B cell (primary cell): ENCODE results near the gene CNGA1. TPM values are rescaled to one million over a fixed set of nuclear protein-coding genes. Genes with fewer than 3 reads are reported as not detected.
A peak's percentile ranks its signal among the peaks of the same experiment; 100 is the strongest.
"Not testable (repeated sequence)": the region's sequence is repeated elsewhere in the genome, so short reads cannot be mapped to it uniquely, and the experiment has no call there.

Source experiments
- ATAC-seq: fragments of 200-7000 bp; cut with Tn5 transposase; one replicate; pipeline ENCODE4 v1.10.0; 2021; ENCODE audit warnings: low read depth, mild to moderate bottlenecking, moderate number of reproducible peaks, moderate library complexity
- CTCF ChIA-PET: fragments of 350-600 bp; sonication (Branson Sonifier 250); formaldehyde crosslinking; loops from one replicate; lab custom pipeline; 2021; ENCODE audit warnings: antibody characterized with exemption, inconsistent platforms; lab: Charles Lee
- POLR2A ChIA-PET: fragments of 350-600 bp; sonication (Branson Sonifier 250); formaldehyde crosslinking; loops from one replicate; lab custom pipeline; 2021; ENCODE audit warnings: antibody characterized with exemption; lab: Charles Lee
- DNase-seq: peaks from one replicate; pipeline ENCODE4 v3.0.0; 2013
- H2AFZ ChIP-seq: 2 replicates; pipeline ENCODE4 v1.6.1; 2012; ENCODE audit warnings: mild to moderate bottlenecking, low read depth, low read length; ENCODE audit not compliant: insufficient read depth, poor library complexity, severe bottlenecking
- H3K27ac ChIP-seq, 2 donors: 1 replicate in 1 of 2; 2 replicates in 1 of 2; pipeline ENCODE4 v1.5.1; 2012 to 2013; ENCODE audit warnings: low read length in 2 of 2, mild to moderate bottlenecking in 2 of 2, moderate library complexity in 1 of 2
- H3K27me3 ChIP-seq, 4 experiments: fragments of 200-600 bp in 1 of 4; sonication (generic) in 1 of 4; replicated peaks in 1 of 4; 1 replicate in 2 of 4; 2 replicates in 2 of 4; pipeline versions ENCODE4 v1.6.1 to v1.7.0; 2013 to 2016; ENCODE audit warnings: low read length in 3 of 4, mild to moderate bottlenecking in 2 of 4, mixed read lengths in 1 of 4, moderate library complexity in 1 of 4; ENCODE audit not compliant: insufficient read depth in 4 of 4, control insufficient read depth in 3 of 4; ENCODE audit errors: control extremely low read depth in 1 of 4
- H3K36me3 ChIP-seq, 2 experiments: replicated peaks in 1 of 2; 1 replicate in 1 of 2; 2 replicates in 1 of 2; pipeline versions ENCODE4 v1.6.1 to v1.7.1; 2013; ENCODE audit warnings: low read length in 1 of 2; ENCODE audit not compliant: insufficient read depth in 2 of 2, control insufficient read depth in 1 of 2; ENCODE audit errors: control extremely low read depth in 1 of 2, extremely low read depth in 1 of 2
- H3K4me1 ChIP-seq, 2 donors: fragments of 200-600 bp in 1 of 2; sonication (generic) in 1 of 2; 1 replicate in 1 of 2; 2 replicates in 1 of 2; pipeline versions ENCODE4 v1.5.1 to v1.6.1; 2013 to 2017; ENCODE audit warnings: low read length in 2 of 2; ENCODE audit not compliant: control insufficient read depth in 2 of 2, insufficient read depth in 2 of 2
- H3K4me2 ChIP-seq: replicated peaks from 2 replicates; pipeline ENCODE3; 2012; ENCODE audit warnings: mild to moderate bottlenecking, low read depth, low read length; ENCODE audit not compliant: poor library complexity, severe bottlenecking
- H3K4me3 ChIP-seq, 5 experiments: fragments of 200-600 bp in 1 of 5; sonication (generic) in 1 of 5; 1 replicate in 3 of 5; 2 replicates in 2 of 5; pipeline versions ENCODE4 v1.5.1 to v1.7.0; 2011 to 2016; ENCODE audit warnings: low read length in 4 of 5, mild to moderate bottlenecking in 4 of 5, low read depth in 2 of 5, control low read depth in 1 of 5, moderate library complexity in 1 of 5; ENCODE audit not compliant: insufficient read depth in 1 of 5; ENCODE audit errors: control extremely low read depth in 1 of 5, extremely low read depth in 1 of 5
- H3K79me2 ChIP-seq: fragments of 200-600 bp; sonication (generic); one replicate; pipeline ENCODE4 v1.6.0; 2016; ENCODE audit warnings: low read length; ENCODE audit not compliant: control insufficient read depth, insufficient read depth
- H3K9ac ChIP-seq: fragments of 200-600 bp; sonication (generic); 2 replicates; pipeline ENCODE4 v1.6.1; 2017; ENCODE audit warnings: mild to moderate bottlenecking, low read length, moderate library complexity
- H3K9me3 ChIP-seq, 3 donors: one replicate each; pipeline versions ENCODE4 v1.6.1 to v1.7.1; 2013; ENCODE audit warnings: low read length in 2 of 3; ENCODE audit not compliant: control insufficient read depth in 2 of 3, insufficient read depth in 1 of 3; ENCODE audit errors: control extremely low read depth in 1 of 3
- H4K20me1 ChIP-seq: 2 replicates; pipeline ENCODE4 v1.6.0; 2012; ENCODE audit warnings: mild to moderate bottlenecking, low read length; ENCODE audit not compliant: insufficient read depth, control insufficient read depth, poor library complexity, severe bottlenecking
- H3K27ac Mint-ChIP-seq: one replicate; pipeline ENCODE4 v1.8.0; 2021; ENCODE audit warnings: mixed read lengths
- H3K27me3 Mint-ChIP-seq: one replicate; pipeline ENCODE4 v1.8.0; 2021; ENCODE audit warnings: mixed read lengths
- H3K4me1 Mint-ChIP-seq: one replicate; pipeline ENCODE4 v1.8.0; 2021; ENCODE audit warnings: mixed read lengths
- H3K4me3 Mint-ChIP-seq: one replicate; pipeline ENCODE4 v1.8.0; 2021; ENCODE audit warnings: mixed read lengths
- H3K9me3 Mint-ChIP-seq: one replicate; pipeline ENCODE4 v1.8.0; 2022; ENCODE audit warnings: mixed read lengths; ENCODE audit not compliant: insufficient read depth
- CTCF ChIP-seq: fragments of 200-600 bp; IDR thresholded peaks from one replicate; pipeline ENCODE4 v1.8.0; 2022; ENCODE audit warnings: antibody characterized with exemption, mild to moderate bottlenecking
- EZH2 ChIP-seq: IDR thresholded peaks from 2 replicates; pipeline ENCODE4 v1.6.1; 2012; ENCODE audit warnings: borderline replicate concordance, low read depth, mild to moderate bottlenecking, moderate library complexity, low read length; ENCODE audit not compliant: insufficient read depth, poor library complexity, severe bottlenecking
- WGBS: methylation state at CpG from one replicate; pipeline ENCODE4 v1.1.5; 2013; ENCODE audit warnings: missing lambda C conversion rate; ENCODE audit not compliant: insufficient coverage; 5-methylcytosine and 5-hydroxymethylcytosine counted together
- intact Hi-C: fragments of 100-400 bp; cut with micrococcal nuclease; formaldehyde crosslinking; loops from one replicate; pipeline ENCODE4 v1.10.0; 2022
- polyA plus RNA-seq: library from polyadenylated mRNA; depleted of rRNA; stranded (reverse); fragments of >200 nt; gene quantifications from 2 replicates; pipeline ENCODE4 v1.2.3, GENCODE V29; 2012
- total RNA-seq, 2 donors: library from RNA; stranded (reverse); fragments of 120-200 nt in 1 of 2; gene quantifications; 1 replicate in 1 of 2; 2 replicates in 1 of 2; pipeline versions ENCODE4 v1.2.3 to v1.2.4, GENCODE V29; 2013 to 2022

The CNGA1 gene
- total and polyA plus RNA-seq, 2 donors (not counting 1 experiment from before 2014, with no cell fraction given), result not detected

DNA sequence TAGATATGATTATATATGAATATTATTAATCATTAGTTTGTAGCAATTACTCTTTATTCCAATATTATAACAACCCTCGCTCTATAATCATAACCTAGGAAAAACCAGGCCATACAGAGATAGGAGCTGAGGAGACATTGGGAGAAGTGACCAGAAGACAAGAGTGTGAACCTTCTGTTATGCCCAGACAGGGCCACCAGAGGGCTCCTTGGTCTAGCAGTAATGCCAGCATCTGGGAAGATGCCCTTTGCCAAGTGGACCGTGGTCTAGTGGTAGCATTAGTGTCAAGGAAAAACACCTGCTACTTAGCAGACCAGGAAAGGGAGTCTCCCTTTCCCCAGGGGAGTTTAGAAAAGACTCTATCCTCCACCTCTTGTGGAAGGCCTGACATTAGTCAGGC, 12.9 kb downstream of the CNGA1 start:
- H3K9me3 ChIP-seq, result peaks cover 2 to 23% (median 14%) of the 10 kb centered on the region in 3 donors
- CTCF ChIA-PET, result interaction anchor here (0.7 to 8.5 kb wide), 17 partner anchors 15 to 136 kb away, joined by 3 to 218 read pairs (median 3); no protein-coding TSS in a partner anchor
- H4K20me1 ChIP-seq, H3K9ac ChIP-seq, H3K27ac ChIP-seq, H3K4me3 ChIP-seq, H3K4me3 Mint-ChIP-seq, H3K27me3 ChIP-seq, H3K4me1 ChIP-seq, H3K9me3 Mint-ChIP-seq, H3K27me3 Mint-ChIP-seq, H3K36me3 ChIP-seq, H2AFZ ChIP-seq, H3K27ac Mint-ChIP-seq, H3K79me2 ChIP-seq, POLR2A ChIA-PET, H3K4me2 ChIP-seq, H3K4me1 Mint-ChIP-seq, ATAC-seq: not testable (repeated sequence)
- peak; percentile 47 for DNase-seq
- 80% methylated on average over 1 of the region's 2 CpGs for WGBS
- peak; percentile 67 for TF ChIP-seq CTCF
- intact Hi-C loops, result loop anchor here (1.0 kb wide), 2 partner anchors 84 to 106 kb away; no protein-coding TSS in a partner anchor

- Histone ChIP-seq H3K4me2 (no peak overlapping the region), H3K9ac (no peak overlapping the region), H3K9me3 (peaks cover 1 to 17% (median 12%) of the 10 kb centered on the region in 3 donors), H3K4me1 (no peaks in the 10 kb centered on the region), H3K79me2 (no peaks in the 10 kb centered on the region), H3K4me3 (no peak overlapping the region), H3K36me3 (no peaks in the 10 kb centered on the region), H4K20me1 (no peaks in the 10 kb centered on the region), H2AFZ (no peak overlapping the region), H3K27me3 (peaks cover 0 to 5% (median 1%) of the 10 kb centered on the region in 4 experiments), H3K27ac (no peak overlapping the region)
- no peak for TF ChIP-seq EZH2
- no peak for TF ChIP-seq CTCF
- DNase-seq (no peak), ATAC-seq (no peak)
- peaks cover 9% of the 10 kb centered on the region for H3K27me3 Mint-ChIP-seq
- peaks cover 4% of the 10 kb centered on the region for H3K9me3 Mint-ChIP-seq
- H3K4me3 Mint-ChIP-seq, result no peak overlapping the region
- POLR2A ChIA-PET, result no interaction called here
- no peaks in the 10 kb centered on the region for H3K4me1 Mint-ChIP-seq
- no peak overlapping the region for H3K27ac Mint-ChIP-seq
- CTCF ChIA-PET, result interaction anchor here (1.1 to 8.5 kb wide), 9 partner anchors 30 to 137 kb away, joined by 3 to 218 read pairs (median 7); no protein-coding TSS in a partner anchor
- intact Hi-C loops, result no loop called here
- 60% methylated on average over 1 of the region's 1 CpG for WGBS
Observed at GRCh38 chr4:48002267-48002666, 14.2 kb downstream of the CNGA1 start.
